Skin of body (tissue), 2 donors: ENCODE results near the gene CDHR3. TPM values are rescaled to one million over a fixed set of nuclear protein-coding genes. Genes with fewer than 3 reads are reported as not detected.

Experiments
- DNase-seq: peaks from one replicate; lab custom pipeline; 2025; lab: John Stamatoyannopoulos, UW
- total RNA-seq: library from RNA; depleted of rRNA; stranded (reverse); fragments of >200 nt; gene quantifications from one replicate; pipeline ENCODE4 v1.2.3, GENCODE V29; 2014

Gene CDHR3
- total RNA-seq, 1 donor from 2014 or later, result 7.9 TPM

DNA sequence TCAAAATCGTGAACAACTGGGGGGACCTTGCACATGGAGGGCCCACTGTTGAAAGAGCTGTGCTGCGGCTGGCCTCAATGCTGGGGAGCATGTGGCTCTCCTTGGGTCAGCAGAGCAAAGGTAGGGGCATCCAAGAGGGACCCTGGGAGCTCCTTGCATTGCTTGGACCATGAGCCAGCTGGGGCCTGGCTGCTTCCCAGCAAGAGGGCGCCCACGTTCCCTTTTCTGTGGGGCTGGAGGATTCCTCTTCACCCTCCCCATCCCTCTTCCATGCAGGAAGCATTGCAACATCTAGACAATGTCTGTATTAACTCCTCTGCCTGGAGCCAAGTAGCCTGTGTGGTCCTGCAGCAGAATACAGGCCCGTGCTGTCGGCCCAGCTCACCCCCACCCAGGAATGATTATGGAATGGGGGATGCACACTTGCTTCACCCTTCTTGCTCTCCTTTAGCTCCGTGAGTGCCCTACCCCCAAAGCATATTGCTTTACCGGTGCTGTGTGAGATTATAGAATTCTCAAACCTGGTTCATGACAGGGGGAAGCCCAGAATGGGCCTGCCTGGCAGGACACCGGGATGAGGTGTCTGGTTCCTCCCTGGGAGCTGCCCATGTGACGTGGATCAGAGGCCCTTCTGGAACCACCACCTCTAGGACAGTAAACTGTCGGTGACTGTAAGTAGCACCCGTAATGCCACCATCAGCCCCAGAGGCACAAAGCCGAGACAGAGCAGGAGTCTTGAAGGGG, 87.1 kb downstream of the CDHR3 start:
- DNase-seq, result peak; percentile 37

DNA sequence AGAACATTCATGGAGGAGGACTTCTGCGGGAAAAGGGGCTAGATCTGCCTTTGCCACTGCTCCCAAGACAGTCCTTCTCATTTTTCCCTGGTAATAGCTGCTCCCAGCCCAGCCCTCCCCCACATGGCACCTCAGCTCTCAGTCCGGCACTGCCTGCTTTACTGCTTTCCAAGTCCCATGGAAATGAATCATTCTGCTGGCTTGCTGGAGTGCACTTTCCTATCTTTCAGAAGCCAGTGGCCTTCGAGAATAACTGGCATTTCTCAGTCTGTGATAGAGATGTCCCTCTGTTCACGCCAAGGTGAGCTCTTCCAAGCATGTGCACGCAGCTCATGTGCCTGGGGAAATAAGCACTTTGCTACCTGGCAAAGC, 87.7 kb downstream of the CDHR3 start:
- no peak for DNase-seq

DNA sequence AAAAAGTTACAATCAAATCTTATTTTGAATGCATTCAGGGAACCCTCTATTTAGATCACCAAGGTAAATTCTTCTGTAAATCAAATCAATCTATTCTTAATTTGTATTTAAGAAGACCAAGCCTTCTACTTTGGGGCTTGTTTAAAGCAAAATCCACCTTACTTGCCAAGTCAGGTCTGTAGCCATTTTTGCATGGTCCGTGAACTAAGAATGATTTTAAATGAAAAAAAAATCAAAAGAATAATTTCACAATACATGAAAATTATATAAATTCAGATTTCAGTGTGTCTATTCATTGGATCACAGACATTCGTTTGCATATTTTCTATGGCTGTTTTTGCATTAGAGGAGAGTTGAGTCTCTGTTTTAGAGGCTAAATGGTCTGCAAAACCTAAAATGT, 89.6 kb downstream of the CDHR3 start:
- DNase-seq, result no peak

DNA sequence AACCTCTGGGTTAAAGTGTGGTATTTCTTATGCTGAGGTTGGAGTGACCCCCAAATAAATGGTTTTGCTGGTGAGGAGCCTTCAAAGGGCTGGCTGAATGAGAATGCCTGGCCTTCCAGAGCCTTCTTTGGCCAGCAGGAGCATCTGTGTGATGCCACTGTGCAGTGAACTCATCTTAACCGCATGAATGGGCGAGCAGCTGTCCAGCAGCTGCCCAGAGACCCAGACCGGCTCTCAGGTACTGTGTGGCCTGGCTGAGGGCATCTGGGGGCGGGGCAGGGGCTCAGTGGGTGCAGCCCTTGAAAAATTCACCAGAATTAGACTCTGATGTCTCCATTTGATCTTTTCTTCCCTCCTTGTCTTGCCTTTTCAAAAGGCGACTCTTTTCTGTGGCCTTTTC, 90.0 kb downstream of the CDHR3 start:
- DNase-seq, result no peak

DNA sequence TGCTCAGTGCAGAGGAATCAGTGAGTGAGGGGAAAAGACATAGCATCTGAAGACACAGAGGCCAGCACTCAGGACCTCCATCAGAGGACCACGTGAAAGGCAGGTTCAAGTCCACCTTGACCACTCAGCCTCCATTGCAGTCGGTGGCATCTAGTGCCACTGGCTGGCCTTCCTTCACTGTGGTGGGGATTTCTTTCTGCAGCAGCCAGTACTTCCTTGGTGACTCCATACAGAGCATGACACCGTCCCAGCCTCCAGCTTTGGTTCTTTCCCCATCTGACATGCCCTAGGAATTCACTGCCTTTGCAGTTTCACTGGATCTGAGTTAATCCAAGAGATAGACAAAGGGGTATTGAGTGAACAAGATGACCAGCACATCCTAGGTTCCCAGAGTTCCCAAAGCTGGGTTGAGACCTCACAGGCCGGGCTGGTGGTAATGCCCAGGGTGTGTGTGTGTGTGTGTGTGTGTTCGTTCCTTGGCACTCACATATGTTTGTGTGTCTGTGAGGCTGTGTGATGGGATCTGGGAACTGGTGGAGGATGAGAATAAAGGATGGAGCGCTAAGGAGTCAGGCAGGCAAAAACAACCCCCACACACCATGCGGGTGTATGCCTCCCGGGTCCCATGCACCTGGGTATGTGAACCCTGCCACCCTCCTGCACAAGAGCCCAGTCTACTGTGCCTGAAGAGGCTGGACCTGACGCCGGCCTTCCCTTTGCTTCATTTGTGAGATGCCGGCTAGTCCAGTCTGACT, 91.3 kb downstream of the CDHR3 start:
- no peak for DNase-seq

DNA sequence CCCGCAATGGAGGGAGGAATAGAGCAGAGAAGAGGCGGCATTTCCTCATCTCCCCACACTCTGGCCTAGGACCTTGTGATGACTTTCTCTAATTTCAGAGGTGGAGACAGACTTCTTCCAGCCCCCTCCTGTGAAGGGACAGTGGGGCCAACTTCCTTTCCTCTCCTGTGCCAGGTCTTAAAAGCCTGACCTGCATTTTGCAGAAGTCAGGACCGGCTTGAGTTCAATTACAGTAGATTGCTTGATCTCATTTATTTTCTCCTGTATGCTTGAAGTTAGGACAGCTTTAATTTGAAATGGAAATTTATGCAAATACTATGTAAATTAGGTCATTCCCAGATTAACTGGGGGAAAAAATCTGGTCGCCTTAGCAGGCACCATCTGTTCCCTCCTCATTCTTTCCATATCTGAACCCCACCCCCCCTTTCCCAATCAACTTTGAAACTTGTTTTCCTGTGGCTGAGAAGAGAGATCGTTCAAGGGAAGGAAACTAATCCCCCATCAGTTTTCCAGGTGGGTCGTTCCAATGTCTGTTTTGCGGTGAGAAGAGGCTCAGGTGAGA, 92.0 kb downstream of the CDHR3 start:
- peak; percentile 23 for DNase-seq

DNA sequence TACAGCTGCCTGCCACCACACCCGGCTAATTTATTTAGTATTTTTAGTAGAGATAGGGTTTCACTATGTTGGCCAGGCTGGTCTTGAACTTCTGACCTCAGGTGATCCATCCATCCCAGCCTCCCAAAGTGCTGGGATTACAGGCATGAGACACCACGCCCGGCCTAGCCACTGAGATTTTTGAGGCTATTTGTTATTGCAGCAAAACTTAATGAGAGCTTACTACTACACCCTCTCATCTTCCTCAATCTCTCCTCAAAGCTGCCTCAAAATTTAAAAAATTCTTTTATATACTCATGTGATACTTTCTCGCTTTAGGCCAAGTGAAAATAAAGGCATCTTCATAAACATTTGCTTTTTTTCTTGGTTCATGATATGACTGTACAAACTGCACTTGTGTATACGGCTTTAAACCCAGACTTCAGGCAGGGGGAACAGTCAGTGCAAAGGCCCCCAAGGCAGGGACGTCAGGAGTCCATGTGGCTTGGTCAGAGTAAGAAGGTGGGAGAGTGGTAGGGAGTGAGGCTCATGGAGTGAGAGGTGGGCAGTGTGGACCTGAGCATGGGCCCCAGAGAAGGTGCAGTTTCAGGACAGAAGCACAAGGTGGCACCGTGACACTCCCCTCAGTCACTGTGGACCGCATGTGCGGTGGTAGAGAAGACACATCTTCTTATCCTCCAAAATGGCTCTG, 93.6 kb downstream of the CDHR3 start:
- peak; percentile 47 for DNase-seq

DNA sequence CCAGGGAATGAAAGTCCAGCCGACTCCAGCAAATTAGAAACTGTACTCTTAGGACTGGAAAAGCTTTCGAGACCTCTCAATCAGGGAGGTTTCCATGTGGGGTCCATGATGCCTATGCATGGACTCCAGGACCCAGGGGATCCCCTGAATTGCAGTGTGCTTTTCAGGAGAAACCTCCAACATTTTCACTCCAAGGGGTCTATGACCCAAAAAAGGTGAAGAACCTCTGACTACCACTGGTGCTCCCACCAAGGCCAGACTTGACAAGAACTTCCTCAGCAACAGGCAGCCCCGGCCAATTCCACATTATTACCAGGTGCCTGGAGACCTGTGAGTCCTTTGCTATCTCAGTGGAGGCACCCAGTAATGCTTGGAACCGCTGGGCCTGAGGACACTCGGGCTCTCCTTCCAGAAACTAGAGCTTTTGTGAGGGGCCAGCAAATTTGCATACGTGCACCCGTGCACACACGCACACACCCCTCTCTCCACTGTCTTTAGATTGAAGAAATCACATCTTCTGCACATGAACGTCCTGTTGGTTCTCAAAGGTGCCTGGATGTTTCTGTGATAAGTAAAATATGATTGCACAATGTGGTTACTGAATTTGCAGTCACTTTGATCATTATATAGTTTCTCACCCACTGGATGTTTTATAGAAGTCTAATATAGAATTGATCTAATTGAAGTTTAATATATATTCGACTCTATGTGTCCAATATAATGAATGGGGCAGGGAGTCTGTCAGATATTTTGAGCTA, 94.3 kb downstream of the CDHR3 start:
- DNase-seq, result no peak

DNA sequence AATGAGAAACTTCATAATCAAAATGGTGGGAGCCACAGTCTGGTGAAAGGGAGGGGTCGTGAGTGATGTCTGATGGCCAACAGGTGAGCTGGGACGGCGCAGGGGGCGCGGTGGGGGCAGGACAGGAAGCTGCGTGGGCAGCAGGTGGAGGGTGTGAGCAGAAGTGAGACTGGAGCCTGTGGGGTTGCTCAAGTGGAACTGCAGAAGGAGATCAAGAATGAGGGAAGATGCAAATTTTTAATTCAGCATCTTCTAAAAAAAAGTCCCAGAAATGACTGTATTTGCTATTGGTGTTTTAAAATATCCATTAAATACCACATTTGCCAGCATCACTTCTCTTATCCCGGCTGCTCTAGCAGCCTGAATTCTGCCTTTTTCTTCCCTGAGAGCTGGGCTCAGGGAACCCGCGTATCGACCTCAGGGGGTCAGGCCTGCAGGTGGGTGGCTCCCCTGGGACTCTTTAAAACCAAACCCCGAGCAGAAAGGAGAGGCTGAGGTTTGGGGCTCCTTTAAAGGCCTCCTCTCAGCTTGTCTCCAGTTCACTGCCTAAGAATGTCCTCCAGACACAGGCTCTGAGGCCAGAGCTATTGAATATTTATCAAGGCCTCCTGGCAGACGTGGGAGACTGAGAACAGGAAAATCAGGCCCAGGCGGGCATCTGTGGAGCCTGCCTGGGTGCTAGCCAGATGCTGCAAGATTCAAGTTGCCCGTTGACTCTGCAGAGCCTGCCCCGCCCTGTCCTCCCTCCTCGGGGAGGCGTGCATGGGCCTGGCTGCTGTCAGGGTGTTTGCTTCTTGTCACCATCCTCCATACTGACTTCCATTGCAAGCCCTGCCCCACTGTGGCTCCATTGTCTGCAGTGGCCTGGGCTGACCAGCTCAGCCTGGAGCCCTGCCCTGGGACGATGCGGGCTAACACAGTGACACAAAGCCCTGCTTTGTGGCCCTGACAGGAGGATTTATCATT, 95.2 kb downstream of the CDHR3 start:
- peak; percentile 43 for DNase-seq

DNA sequence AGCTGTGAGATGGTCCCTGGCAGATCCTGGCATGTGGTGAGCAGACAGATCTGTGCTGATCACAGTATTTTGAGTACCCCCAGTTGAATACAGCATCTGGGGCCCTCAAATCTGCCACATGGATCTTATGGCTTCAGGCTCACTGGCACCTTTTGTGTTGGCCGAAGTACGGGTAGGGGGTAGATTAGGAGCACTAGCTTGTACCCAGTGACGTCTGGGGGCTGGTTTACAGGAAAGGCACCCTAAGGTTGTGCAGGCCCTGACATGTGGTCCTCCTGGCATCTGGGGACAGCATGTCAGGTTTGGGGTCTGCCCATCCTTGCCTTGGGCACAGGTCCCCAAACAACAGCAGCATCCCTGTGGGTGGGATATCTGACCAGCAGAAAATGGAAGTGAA, 95.9 kb downstream of the CDHR3 start:
- no peak for DNase-seq

DNA sequence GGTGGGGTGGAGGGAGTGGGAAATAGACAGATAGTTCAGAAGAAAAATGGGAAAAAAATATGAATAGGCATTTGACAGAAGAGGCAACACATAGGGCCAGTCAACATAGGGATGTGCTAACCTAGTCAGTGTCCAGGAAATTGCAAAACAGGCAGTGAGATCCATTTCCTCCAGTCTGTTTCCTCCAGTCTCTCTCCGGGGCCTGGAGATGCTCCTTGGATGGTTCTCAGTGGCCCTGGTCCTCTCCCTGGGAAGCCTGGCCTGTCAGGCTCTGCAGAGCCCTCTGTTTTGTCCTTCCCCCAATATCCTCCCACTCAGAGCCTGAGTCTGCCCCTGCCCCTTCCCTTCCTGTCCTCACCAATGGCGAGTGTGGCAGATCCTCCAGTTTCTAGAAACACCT, 96.5 kb downstream of the CDHR3 start:
- DNase-seq, result no peak

DNA sequence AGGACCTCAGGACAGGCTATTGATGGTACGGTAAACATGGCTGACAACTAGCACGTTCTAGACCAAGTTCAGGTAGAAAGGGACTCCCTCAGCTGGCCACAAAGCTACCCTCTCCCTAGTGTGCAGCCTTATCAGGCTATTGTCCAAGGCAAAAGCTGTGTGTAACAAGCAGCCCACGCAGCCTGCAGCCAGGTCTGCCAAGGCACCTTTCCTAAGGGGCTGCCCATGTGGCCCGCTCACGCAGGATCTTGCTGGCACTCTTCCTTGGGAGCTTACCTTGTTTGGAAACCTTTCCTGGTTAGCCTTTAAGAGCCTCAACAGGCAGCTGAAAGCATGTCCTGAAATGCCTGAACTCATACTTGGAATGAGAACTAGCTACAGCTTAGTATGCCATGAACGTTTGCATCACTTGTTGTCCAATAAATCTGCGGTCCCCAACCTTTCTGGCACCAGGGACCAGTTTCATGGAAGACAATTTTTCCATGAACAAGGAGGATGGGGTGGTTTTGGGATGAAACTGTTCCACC, 97.4 kb downstream of the CDHR3 start:
- DNase-seq, result no peak

DNA sequence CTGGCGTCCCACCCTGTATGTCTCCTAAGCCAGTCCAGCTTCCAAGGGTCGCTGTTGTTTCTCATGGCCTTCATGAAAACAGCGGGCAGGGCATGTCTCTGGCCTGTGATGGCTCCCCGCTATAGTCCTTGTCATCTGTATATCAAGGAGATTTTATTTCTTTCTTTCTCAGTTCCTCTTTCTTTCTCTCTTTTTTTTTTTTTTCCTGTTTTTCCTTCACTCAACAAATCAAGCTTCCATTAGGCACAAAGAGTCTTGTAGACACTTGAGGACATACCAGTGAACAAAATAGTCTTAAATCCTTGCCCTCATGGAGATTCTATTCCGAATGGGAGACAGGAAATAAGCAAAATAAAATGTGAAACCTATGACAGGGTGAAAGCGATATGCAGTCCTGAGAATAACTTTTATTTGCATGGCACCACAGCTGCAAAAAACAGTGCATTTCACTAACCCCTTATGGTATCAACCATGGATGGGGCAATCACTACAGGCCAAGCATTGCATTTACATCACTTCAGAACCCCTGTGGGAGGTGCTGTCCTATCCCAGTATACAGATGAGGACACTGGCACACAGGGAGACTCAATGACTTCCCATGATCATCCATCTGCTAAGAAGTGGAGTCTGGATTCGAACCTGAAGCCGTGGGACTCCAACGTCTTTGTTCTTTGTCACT, 98.4 kb downstream of the CDHR3 start:
- no peak for DNase-seq

DNA sequence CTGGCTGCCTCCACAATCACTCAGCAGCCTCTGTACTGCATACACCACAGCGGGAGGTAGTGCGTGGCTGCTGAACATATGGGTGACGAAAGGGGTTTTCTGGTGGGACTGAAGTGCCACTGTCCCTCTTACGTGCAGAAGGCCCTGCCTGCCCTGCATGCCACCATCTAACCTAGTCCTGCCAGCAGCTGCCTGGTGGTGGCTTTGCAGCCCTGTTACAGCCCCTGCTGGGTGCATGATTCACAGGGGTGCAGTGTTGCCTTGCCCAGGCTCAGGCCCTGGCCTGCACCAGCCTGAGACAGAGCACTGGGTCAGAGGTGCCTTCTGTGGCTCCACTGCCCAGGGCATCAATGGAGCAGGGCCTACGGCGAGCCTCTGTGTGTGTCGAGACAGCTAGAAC, 98.9 kb downstream of the CDHR3 start:
- no peak for DNase-seq

DNA sequence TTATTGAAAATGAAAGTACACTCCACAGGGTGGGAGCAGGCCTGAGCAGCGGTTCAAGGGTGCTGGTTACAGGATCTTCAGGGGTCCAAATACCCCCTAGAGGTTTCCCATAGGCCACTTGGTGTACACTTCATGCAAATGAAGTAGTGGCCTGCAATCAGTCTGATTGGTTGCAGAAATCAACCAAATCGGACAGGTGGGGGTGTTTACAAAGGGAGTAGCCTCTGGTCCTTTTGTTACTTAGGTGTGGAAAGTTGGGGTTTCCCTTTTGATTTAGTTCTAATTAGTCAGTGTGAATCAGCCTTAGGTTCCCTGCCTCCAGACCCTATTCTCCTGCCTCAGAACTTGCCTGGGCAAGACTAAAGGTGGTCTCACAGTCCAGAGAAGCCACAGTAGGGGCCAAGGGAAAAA, 99.5 kb downstream of the CDHR3 start:
- no peak for DNase-seq

DNA sequence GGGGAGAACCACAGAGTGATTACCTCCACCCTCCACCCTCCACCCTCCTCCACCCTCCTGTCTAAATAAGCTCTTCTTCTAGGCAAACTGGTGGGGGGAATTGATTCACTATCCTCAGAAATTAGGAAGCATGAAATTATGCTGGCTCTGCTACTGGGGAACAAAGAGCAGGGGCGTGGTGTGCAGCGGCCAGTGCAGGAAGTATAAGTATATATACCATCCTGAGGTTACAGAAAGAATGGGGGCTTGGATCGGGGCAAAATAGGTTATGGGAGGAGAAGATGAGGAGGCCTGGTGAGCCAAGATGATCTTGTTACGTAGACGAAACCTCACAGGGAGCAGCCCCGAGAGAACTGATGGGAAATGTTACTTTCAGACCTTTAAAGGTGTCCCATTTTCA, 100.0 kb downstream of the CDHR3 start:
- no peak for DNase-seq

DNA sequence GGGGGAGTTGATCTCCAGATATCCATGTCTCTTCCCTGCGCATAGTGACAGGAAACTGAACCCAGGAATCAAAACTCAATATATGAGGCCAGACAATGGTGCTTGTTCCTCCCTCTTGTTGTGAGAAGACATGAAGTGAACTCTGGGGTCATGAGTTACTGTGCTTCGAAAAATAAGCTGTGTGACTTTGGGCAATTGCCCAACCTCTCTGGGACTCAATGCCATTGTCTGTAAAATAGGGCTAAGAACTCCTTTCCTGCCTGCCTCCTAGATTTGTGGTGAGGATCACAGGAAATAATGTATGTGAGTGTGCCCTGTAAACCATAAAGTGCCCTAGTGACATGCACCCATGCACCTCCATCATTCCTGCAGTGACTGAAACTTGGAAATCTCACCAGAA, 100.6 kb downstream of the CDHR3 start:
- no peak for DNase-seq

DNA sequence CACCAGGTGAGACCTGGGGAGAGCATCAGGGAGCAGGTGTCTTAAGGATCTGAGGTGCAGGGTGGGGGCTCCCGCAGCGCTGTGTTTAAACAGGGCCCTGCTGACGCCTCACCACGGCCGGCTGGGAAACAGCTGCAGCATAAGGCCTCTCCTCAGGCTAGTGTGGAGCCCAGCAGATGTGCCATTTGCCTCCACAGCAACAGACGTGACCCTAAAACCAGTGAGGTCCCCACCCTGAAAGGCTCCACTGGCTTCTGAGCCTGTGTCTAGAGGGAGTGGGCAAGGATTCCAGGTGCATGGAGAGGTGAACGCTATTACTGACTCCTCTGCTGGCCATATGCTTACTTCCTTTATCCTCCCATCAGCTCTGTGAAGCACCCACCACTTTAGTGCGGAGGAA, 101.3 kb downstream of the CDHR3 start:
- no peak for DNase-seq

DNA sequence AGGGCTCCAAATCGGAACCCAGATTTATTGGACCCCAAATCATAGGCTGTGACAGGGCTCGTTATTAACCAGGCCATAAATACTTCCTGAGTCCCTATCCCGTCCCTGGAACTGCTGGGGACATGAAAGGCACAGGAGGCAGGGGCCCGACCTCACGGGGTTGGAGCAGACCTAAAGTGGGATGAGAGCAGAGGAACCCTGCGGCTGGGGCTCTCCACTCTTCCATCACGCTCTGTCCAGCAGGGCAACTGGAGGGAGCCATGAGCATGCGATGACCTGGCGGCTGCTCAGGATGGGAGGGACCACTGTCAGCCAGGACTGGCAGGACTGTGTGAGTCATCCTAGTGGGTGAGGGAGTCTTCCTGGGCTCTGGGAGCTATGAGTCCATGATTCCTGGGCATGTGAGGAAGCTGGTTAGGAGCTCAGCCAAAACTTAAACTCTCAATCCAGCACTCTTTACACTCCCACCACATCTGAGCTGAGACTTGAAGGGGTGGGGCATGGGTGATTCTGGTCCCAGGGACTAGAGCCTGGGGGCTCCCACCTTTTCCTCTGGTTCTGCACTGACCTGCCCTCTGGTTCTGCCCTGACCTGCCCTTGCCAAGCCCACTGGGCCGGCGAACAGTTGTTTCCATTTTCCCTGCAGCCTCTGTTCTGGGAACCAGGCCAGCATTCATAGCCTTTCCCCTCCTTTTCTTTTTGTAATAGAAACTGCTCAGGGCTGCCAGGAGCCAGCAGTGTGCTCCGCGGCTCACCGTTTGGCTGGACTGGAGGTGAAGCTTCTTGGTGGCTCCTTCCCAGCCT, 101.9 kb downstream of the CDHR3 start:
- DNase-seq, result peak; percentile 82
